ENCODE results near the gene CLIC4.
"Not testable (repeated sequence)": the region's sequence is repeated elsewhere in the genome, so short reads cannot be mapped to it uniquely, and the experiment has no call there.

Gene CLIC4

DNA sequence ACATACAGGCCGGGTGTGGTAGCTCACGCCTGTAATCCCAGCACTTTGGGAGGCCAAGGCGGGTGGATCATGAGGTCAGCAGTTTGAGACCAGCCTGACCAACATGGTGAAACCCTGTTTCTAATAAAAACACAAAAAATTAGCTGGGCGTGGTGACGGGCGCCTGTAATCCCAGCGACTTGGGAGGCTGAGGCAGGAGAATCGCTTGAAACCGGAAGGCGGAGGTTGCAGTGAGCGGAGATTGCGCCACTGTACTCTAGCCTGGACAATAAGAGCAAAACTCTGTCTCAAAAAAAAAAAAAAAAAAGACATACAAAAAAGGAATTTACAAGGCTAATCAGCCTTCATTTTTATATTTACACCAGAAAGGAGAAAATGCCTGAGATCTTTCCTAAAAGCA lies 78.2 kb downstream of the CLIC4 start:
- DNase-seq, result not testable (repeated sequence)

GRCh38 chr1:24825174-24825573 lies 79.9 kb downstream of the CLIC4 start:
- DNase-seq, result no peak

GRCh38 chr1:24826510-24826909 lies 81.3 kb downstream of the CLIC4 start:
- no peak for DNase-seq

GRCh38 chr1:24827379-24828135 lies 82.3 kb downstream of the CLIC4 start:
- no peak for DNase-seq

- no peak for DNase-seq
Observed at GRCh38 chr1:24828183-24828886, 83.1 kb downstream of the CLIC4 start.

DNA sequence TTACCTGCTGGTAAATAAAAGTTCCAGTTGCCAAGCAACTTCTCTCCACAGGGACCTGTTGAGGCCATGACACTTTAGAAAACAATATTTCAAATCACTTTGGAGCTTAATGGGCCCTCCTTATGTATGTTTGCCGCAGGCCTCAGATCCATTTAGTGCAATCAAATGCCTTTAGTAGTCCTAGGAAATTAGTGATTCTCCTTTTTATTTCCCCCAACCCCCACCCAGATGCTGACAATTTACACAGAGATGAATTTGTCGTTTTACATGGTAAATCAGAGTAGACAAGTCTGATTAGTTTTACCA lies 83.6 kb downstream of the CLIC4 start:
- no peak for DNase-seq

DNA sequence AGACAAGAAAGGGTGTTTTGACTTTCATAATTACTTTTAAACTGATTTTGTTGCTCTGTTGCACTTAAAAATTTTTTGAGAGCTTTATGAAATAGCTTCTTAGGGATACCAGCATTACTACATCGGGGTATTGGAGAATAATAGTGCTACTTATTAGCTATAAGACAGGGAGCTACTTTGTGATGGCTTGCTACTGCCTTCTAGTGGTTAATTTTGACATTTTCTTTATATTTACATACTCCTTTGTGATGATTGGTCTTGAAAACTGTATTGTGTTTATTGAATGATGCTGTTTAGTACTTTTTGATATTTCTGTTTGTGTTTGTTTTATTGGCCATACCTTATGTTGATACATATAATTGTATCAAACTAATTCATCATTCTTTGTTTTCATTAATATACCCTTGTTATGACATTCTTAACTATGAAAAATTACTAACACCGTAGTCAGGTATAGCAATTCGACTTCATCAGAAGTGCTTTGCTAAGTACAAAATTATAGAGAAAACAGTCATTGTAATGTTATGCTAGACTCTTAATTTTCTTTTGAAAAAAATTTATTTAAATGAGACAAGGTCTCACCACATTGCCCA lies 85.5 kb downstream of the CLIC4 start:
- DNase-seq, result no peak

DNA sequence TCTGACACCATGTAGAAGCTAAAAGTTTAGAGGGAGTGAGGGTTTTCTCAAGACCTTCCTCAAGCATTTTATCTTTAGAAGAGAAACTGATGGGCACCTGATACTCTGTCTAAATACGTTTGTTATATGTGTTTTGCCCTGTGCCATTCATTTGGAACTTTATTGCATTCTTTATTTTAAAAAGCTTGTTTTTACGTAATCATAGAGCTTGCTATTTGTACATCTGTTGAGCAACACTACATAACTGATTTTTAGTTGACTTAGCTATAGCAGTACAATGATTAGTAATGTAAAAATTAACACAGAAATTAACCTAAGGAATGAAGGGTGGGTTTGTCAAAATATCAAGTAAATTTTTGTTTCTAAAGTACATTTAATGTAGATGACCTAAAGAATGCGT lies 96.3 kb downstream of the CLIC4 start:
- DNase-seq, result no peak

- no peak for DNase-seq
Observed at GRCh38 chr1:24846671-24847070, 101.4 kb downstream of the CLIC4 start.

DNA sequence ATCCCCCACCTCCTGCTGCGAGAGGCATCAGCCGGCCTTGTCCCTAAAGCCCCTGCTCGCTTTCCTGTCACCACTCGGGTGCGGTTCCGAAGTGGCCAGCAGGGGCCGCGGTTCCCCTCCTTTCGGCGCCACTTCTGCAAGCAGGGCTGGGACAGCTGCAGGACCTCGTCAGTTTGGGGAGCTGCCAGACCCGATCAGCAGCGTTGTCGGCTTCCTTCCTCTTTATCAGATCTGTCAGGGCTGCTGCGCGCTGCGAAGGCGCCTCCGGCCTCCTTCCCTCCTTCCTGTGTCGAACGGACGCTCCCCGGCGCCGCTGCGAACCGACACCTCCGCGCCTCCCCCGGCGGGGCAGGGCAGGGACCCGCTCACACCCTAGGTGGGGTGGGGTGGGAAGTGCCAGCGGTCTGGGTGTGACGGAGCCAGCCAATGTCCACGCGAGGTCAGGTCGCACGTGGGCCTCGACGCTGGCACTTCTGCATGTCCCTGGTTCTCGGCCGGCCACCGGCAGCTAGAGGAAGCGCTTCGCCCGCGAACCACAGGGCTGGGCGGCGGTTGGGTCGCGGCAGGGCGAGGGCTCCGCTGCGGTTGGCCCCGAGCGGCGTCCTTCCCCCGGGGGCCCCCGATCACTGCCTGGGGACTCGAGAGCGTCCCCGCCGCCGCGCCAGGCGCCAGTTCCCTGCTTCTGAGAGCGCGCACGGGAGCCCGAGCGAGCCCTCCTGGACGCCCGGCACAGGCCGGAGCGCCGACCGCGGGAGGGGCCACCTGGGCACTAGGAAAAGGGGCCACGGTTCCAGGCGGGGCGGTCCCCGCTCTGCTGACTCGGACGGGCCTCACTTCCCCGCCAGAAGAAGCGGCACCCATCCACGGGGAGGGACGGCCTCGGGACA lies 103.0 kb downstream of the CLIC4 start:
- DNase-seq, result no peak

DNA sequence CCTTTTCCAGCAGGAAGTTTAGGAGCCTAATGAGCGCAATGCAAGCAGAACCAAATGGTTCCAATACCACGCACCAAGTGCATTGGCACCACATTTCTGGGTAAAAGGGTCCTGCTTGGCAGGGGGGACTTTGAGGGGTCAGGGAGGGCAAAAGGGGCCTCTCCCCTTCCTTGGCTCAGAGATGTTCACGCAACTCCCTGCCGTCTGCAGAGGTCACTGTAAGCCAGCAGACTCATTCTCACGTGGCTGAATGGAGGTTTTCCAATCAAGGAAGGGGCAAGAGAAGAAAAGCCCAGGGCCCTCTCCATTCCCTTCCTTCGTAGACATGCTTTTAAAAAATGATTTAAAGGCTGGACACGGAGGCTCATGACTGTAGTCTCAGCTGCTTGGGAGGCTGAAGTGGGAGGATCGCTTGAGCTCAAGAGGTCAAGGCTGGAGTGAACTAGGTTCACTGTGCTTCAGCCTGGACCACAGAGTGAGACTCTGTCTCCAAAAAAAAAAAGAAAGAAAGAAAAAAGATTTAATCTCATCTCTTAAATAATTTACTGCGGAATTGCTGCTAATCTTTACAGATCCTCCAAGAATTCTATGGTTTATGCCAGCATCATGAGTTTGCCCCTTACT lies 104.5 kb downstream of the CLIC4 start:
- DNase-seq, result no peak

DNA sequence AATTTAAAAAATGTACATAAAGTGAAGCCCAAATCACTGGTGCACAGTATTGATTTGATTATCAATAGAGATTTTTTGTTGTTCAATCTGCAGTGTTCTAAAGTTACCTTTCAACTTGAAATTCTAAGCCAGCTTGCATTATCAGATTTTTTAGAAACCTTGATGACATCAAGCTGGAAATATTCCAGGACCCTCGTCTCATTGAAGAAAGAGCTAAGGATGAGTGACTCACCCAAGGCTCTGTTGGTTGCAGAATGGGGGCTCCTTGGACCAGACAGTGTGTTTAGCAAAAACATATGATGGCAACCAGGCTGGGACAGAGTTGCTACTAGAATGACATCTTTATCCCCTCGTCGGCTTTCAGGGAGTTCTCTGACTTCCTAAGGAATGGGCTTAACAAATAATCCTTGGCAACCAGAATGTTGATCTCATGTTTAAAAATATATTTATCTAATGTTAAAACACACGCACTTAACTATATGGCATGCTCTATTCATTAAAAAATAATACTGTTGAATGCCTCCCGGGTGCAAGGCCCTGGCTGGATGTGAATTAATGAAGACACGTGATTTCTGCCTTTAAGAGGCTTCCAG lies 105.2 kb downstream of the CLIC4 start:
- DNase-seq, result no peak

GRCh38 chr1:24853649-24854048 lies 108.4 kb downstream of the CLIC4 start:
- no peak for DNase-seq

DNA sequence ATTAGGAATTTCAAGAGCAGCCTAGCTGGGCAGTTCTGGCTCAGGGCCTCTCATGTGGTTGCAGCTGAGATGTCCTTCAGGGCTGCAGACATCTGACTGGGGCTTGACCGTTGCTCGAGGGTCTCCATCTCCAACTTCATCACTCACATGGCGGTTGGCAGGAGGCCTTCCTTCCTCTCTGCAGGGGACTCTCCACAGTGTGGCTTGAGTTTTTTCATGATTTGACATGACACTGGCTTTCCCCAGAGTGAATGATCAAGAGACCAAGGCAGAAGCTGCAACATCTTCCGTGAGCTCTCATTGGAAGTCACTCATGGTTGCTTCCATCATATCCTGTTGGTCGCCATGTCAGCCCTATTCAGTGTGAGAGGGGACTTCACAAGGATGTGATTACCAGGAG lies 110.2 kb downstream of the CLIC4 start:
- no peak for DNase-seq

DNA sequence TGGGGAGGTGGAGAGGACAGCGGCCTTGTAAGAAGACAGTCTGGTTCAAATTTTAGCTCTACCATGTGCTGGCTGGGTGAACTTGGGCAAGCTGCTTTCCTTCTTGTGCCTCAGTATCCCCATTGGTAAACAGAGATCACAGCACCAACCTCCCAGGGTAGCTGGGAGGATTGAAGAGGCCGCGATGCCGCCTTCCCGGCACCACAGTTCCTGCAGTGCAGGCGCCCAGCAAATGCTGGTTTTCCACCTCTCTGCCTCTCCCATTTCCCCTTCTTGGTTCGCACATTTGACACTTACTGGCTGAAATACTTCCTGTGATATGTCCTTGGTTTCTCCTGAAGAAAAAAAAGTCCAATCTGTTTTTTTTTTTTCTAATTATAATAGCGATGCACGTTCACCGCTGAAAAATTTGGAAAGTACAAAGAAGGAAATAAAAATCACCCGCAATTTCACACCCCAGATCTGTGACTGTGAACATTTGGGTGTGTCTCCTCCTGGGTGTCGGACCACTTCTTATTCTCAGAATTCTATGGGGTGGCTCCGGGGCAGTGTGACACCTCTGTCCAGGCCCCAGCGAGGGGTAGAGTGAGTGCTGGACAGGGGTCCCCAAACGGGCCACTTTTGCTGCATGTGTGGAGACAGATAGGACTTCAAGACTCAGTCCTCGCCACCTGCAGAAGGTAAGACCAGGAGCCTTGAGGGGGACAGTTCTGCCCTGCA lies 111.7 kb downstream of the CLIC4 start:
- no peak for DNase-seq

DNA sequence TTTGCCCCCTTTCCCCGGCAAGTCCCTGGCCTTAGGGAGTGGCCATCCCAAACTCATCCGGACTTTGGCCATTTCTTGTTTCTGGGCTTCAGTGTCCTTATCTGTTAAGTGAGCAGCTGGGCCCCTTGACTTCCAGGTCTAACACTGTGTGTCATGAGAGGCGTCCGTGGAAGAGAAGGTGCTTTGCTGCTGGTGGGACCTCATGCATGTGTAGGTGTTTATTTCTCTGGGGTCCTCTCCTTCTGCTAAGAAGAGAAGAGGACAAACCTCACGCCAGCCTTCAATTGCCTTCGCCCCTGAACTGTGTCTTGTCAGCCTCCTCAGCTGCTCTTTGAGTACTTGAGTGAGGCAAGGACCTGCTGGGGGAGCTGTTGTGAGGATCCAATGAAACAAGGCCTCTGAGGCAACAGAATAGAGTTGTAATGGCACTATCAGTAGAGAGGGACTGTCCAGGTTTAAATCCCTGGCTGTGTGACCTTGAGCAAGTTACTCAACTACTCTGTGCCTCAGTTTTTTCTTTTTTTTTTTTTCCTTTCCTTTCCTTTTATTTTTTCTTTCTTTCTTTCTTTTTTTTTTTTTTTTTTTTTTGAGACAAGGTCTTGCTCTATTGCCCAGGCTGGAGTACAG lies 112.4 kb downstream of the CLIC4 start:
- no peak for DNase-seq

- no peak for DNase-seq
Observed at GRCh38 chr1:24858277-24858676, 113.0 kb downstream of the CLIC4 start.

- DNase-seq, result no peak
Observed at GRCh38 chr1:24859063-24860010, 114.1 kb downstream of the CLIC4 start.

DNA sequence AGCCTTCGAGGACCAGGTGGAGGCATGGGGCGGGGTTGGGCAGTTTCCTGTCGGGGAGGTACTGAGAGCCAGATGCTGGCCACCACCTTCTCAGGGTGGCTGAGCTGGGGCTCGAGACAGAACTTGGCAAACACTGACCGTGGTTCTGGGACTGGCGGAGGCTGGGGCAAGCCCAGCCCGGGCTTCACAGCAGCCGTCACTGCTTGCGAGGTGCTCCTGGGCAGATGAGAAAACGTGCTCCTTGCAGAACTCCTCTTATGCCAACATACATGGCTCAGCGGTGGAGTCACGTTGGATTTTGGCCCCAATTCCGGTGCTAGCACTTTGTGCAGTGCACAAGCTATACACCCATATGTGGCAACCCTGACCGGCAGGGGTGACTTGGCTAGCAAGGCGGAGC lies 115.6 kb downstream of the CLIC4 start:
- DNase-seq, result no peak
